K562 treated with DMSO at 1 percent for 12 hours (cell line): ENCODE results near the gene ARHGEF10L. TPM values are rescaled to one million over a fixed set of nuclear protein-coding genes. Genes with fewer than 3 reads are reported as not detected.

Experiments used
- total RNA-seq: library from RNA; unstranded; fragments of 300-600 nt; gene quantifications from 2 replicates; pipeline ENCODE4 v1.2.3, GENCODE V29; 2022; ENCODE audit not compliant: insufficient read depth

The ARHGEF10L gene, protein sequence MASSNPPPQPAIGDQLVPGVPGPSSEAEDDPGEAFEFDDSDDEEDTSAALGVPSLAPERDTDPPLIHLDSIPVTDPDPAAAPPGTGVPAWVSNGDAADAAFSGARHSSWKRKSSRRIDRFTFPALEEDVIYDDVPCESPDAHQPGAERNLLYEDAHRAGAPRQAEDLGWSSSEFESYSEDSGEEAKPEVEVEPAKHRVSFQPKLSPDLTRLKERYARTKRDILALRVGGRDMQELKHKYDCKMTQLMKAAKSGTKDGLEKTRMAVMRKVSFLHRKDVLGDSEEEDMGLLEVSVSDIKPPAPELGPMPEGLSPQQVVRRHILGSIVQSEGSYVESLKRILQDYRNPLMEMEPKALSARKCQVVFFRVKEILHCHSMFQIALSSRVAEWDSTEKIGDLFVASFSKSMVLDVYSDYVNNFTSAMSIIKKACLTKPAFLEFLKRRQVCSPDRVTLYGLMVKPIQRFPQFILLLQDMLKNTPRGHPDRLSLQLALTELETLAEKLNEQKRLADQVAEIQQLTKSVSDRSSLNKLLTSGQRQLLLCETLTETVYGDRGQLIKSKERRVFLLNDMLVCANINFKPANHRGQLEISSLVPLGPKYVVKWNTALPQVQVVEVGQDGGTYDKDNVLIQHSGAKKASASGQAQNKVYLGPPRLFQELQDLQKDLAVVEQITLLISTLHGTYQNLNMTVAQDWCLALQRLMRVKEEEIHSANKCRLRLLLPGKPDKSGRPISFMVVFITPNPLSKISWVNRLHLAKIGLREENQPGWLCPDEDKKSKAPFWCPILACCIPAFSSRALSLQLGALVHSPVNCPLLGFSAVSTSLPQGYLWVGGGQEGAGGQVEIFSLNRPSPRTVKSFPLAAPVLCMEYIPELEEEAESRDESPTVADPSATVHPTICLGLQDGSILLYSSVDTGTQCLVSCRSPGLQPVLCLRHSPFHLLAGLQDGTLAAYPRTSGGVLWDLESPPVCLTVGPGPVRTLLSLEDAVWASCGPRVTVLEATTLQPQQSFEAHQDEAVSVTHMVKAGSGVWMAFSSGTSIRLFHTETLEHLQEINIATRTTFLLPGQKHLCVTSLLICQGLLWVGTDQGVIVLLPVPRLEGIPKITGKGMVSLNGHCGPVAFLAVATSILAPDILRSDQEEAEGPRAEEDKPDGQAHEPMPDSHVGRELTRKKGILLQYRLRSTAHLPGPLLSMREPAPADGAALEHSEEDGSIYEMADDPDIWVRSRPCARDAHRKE (N-terminal part only)
- not detected in 2 replicates for total RNA-seq

DNA sequence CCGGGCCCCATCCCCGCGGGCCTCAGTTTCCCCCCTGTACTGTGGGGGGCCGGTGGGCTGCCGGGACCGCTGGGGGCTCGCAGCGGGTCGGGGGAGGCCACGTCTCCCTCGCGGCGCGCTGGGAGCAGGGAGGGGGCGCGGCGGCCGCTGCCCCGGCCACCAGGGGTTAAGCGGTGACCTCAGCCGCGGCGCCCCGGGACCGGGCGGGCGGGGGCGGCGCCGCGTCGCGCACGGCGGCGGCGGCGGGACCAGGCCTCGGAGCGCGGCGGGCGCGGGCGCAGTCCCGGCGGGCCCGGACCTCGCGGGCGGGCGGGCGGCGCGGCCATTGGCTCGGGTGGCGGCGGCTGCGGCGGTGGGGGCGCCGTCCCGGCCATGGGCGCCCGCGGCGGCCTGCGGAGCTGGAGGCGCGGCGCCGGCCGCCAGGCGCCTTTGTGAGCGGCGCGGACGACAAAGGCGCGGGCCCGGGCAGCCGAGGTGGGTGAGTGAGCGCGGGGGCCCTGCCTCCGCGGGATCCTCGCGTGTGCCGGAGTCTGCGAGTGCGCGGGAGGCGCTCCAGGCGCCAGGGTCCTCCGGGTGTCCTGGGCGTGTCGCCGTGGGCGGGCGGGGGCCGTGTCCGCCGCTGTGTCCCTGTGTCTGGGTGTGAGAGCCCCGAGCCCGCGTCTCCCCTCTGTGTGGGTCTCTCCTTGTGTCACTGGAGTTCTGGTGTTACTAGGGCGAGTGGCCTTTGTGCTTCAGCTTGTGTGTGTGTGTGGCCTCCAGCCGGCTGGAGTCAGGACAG lies at the start of gene ARHGEF10L:
Gene ARHGEF10L (plus strand): TSS at position 222 of the 778 bp plus-strand sequence. CDS start 40,898 bp downstream, outside the sequence.

Other genes with a start within 250 kb of the ARHGEF10L start
- not detected in 2 replicates for gene PADI4, start 231.5 kb upstream of the ARHGEF10L start, total RNA-seq
- gene PADI6, start 167.5 kb upstream of the ARHGEF10L start, total RNA-seq, result not detected in 2 replicates
- gene RCC2, start 100.0 kb upstream of the ARHGEF10L start, total RNA-seq, result 66.3 and 105 TPM in 2 replicates
- not detected in 2 replicates for gene ACTL8, start 215.6 kb downstream of the ARHGEF10L start, total RNA-seq